Brain microvascular endothelial cell (primary cell): Measurements from ENCODE around the gene RIMBP2.

Experiments
- DNase-seq: peaks from one replicate; pipeline ENCODE4 v3.0.0-alpha.2; 2020
- H3K27ac ChIP-seq: fragments of 250-450 bp; sonication (Bioruptor Pico); 2 replicates; pipeline ENCODE4 v1.5.1; 2020; ENCODE audit warnings: mild to moderate bottlenecking, moderate library complexity
- H3K27me3 ChIP-seq: fragments of 250-450 bp; sonication (Bioruptor Pico); replicated peaks from 2 replicates; pipeline ENCODE4 v1.5.1; 2020; ENCODE audit warnings: mild to moderate bottlenecking
- H3K36me3 ChIP-seq: fragments of 250-450 bp; sonication (Bioruptor Pico); replicated peaks from 2 replicates; pipeline ENCODE4 v1.5.1; 2020; ENCODE audit warnings: mild to moderate bottlenecking
- H3K4me3 ChIP-seq: 2 replicates; pipeline ENCODE4 v1.5.1; 2011; ENCODE audit warnings: low read depth, mild to moderate bottlenecking, control low read depth, low read length, moderate library complexity
- CTCF ChIP-seq: IDR thresholded peaks from 2 replicates; pipeline ENCODE4 v1.5.1; 2011; ENCODE audit warnings: low read depth, mild to moderate bottlenecking, moderate library complexity, low read length, control low read depth, inconsistent platforms; ENCODE audit errors: missing control alignments
- in situ Hi-C: cut with HindIII; loops from 2 replicates; pipeline ENCODE4 v1.10.0; 2017; ENCODE audit warnings: low sequenced_read_pairs, low pct_ligation_motif_present

Gene RIMBP2

DNA sequence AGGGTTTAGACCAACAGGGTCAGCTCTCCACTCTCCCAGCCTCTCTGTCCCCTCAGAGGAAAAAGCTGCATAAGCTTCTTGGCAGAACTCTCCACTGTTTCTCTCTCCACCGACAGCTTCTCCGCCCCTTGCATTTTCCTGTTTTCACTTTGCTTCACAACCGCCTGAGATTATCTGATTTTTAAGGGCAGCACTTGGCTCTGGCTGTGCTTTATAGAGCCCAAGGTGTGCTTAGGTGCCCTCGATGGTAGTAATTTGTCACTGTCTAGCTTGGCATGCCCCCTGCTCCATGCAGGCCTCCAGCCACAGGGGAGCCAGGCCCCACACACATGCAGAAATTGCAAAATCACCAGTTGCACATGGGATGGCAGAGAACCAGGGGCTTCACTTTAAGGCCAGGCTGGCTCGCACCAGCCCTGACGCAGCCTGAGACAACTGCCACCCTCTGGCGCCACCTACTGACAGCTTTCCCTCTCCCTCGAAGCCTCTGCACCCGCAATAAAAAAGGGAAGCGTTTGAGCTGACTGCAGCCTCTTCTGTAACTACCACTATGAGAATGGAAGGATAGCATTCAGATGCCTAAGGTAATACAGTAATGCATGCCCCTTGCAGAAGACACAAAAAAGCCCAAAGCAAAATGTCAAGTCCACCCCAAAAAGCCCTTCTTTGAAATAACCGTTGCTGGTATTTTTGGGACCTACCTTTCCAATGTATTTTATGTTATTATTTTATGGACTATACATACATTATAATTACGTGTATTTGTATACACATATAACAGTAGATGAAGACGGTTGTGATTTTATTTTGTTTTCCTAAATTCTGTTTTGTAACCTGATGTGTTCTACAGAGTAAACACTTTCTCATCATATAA, 32.0 kb upstream of the RIMBP2 start:
- peak; percentile 93 for TF ChIP-seq CTCF
- in situ Hi-C loops = no loop called here
- no peak overlapping the region for H3K4me3 ChIP-seq
- H3K27me3 ChIP-seq = no peaks in the 10 kb centered on the region
- peak; percentile 68 for DNase-seq
- no peaks in the 10 kb centered on the region for H3K36me3 ChIP-seq
- no peak overlapping the region for H3K27ac ChIP-seq

DNA sequence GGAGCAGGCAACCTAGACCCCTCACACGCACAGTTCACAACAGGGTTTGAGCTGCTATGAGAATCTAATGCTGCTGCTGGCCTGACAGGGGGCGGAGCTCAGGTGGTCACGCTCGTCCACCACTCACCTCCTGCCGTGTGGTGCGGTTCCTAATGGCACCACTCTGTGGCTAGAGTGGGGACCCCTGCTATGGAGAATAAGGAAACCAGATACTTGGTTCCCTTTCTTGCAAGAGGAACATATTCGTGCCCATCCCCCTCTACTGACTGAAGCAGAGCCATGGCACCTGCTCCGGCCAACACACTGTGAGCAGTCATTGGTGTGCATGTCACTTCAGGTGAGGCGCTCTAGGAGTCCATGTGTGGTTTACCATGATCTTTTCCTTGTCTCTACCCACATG, 30.4 kb upstream of the RIMBP2 start:
- H3K4me3 ChIP-seq = no peak overlapping the region
- in situ Hi-C loops = no loop called here
- DNase-seq = no peak

GRCh38 chr12:130745921-130746320, 29.8 kb upstream of the RIMBP2 start:
- Histone ChIP-seq H3K27ac (no peak overlapping the region), H3K4me3 (no peak overlapping the region), H3K36me3 (no peaks in the 10 kb centered on the region), H3K27me3 (no peaks in the 10 kb centered on the region)
- no peak for DNase-seq
- TF ChIP-seq CTCF = no peak
- in situ Hi-C loops = no loop called here

More for the DNA sequence above, 30.4 kb upstream of the RIMBP2 start:
- no peak overlapping the region for H3K27ac ChIP-seq
- no peak for TF ChIP-seq CTCF
- H3K36me3 ChIP-seq = no peaks in the 10 kb centered on the region
- no peaks in the 10 kb centered on the region for H3K27me3 ChIP-seq

- in situ Hi-C loops = no loop called here
- Histone ChIP-seq H3K4me3 (no peak overlapping the region), H3K27ac (no peak overlapping the region), H3K27me3 (no peaks in the 10 kb centered on the region), H3K36me3 (no peaks in the 10 kb centered on the region)
- no peak for TF ChIP-seq CTCF
- no peak for DNase-seq
Measured at GRCh38 chr12:130744274-130744673, 28.2 kb upstream of the RIMBP2 start.

GRCh38 chr12:130743606-130744005, 27.5 kb upstream of the RIMBP2 start:
- no peak overlapping the region for H3K27ac ChIP-seq
- in situ Hi-C loops = no loop called here

More at GRCh38 chr12:130743606-130744005, 27.5 kb upstream of the RIMBP2 start:
- no peak for TF ChIP-seq CTCF
- Histone ChIP-seq H3K27me3 (no peaks in the 10 kb centered on the region), H3K4me3 (no peak overlapping the region), H3K36me3 (no peaks in the 10 kb centered on the region)
- DNase-seq = no peak
